GM18867 (cell line): ENCODE measurements around the gene RNF217.
"Not testable (repeated sequence)": the region's sequence is repeated elsewhere in the genome, so short reads cannot be mapped to it uniquely, and the experiment has no call there.

Source experiments
- ATAC-seq: cut with Tn5 transposase; IDR thresholded peaks from one replicate; pipeline ENCODE4 v1.9.1; 2021; ENCODE audit warnings: mild to moderate bottlenecking, moderate library complexity; ENCODE audit not compliant: unreplicated experiment

RNF217 gene

GRCh38 chr6:125050663-125051318 is 88.6 kb downstream of the RNF217 start:
- ATAC-seq, result no peak

GRCh38 chr6:125053809-125054208 is 91.6 kb downstream of the RNF217 start:
- no peak for ATAC-seq

GRCh38 chr6:125054331-125054730 is 92.1 kb downstream of the RNF217 start:
- ATAC-seq, result no peak

- ATAC-seq, result no peak
Observed at GRCh38 chr6:125057392-125058246, 95.4 kb downstream of the RNF217 start.

- no peak for ATAC-seq
Observed at GRCh38 chr6:125058546-125058945, 96.3 kb downstream of the RNF217 start.

- no peak for ATAC-seq
Observed at GRCh38 chr6:125063307-125063706, 101.1 kb downstream of the RNF217 start.

GRCh38 chr6:125066140-125066539 is 103.9 kb downstream of the RNF217 start:
- ATAC-seq, result no peak

- ATAC-seq, result no peak
Observed at GRCh38 chr6:125066964-125067363, 104.7 kb downstream of the RNF217 start.

GRCh38 chr6:125067552-125067951 is 105.3 kb downstream of the RNF217 start:
- ATAC-seq, result no peak

- ATAC-seq, result no peak
Observed at GRCh38 chr6:125073071-125073470, 110.8 kb downstream of the RNF217 start.

- no peak for ATAC-seq
Observed at GRCh38 chr6:125074120-125074519, 111.9 kb downstream of the RNF217 start.

- not testable (repeated sequence) for ATAC-seq
Observed at GRCh38 chr6:125075073-125075472, 112.8 kb downstream of the RNF217 start.

GRCh38 chr6:125075741-125076481 is 113.7 kb downstream of the RNF217 start:
- no peak for ATAC-seq

- no peak for ATAC-seq
Observed at GRCh38 chr6:125076482-125076742, 114.2 kb downstream of the RNF217 start.

- ATAC-seq, result no peak
Observed at GRCh38 chr6:125077453-125077852, 115.2 kb downstream of the RNF217 start.

GRCh38 chr6:125078602-125079321 is 116.5 kb downstream of the RNF217 start:
- ATAC-seq, result no peak

GRCh38 chr6:125082908-125083683 is 120.9 kb downstream of the RNF217 start:
- ATAC-seq, result no peak

- no peak for ATAC-seq
Observed at GRCh38 chr6:125083684-125083990, 121.4 kb downstream of the RNF217 start.

- no peak for ATAC-seq
Observed at GRCh38 chr6:125086716-125087115, 124.5 kb downstream of the RNF217 start.

GRCh38 chr6:125088963-125089362 is 126.7 kb downstream of the RNF217 start:
- no peak for ATAC-seq

GRCh38 chr6:125094563-125094962 is 132.3 kb downstream of the RNF217 start:
- no peak for ATAC-seq
